Measurements from ENCODE around the gene HOXC9. TPM values are rescaled to one million over a fixed set of nuclear protein-coding genes. Genes with fewer than 3 reads are reported as not detected.

HOXC9 gene
- total RNA-seq, 1 donor, result not detected

- no peak for DNase-seq (ENCODE audit: low read depth)
- H3K4me3 ChIP-seq (ENCODE audit: low read depth, low read length), result no peak overlapping the region
- TF ChIP-seq CTCF (IDR thresholded peaks at IDR 0.05; ENCODE audit: insufficient read depth, low read length), result no peak
These were observed 3.7 kb downstream of the HOXC9 start for GRCh38 chr12:54003625-54004024.

GRCh38 chr12:54004063-54004840 lies 4.3 kb downstream of the HOXC9 start:
- DNase-seq (ENCODE audit: low read depth), result no peak
- no peak for TF ChIP-seq CTCF (IDR thresholded peaks at IDR 0.05; ENCODE audit: insufficient read depth, low read length)
- no peak overlapping the region for H3K4me3 ChIP-seq (ENCODE audit: low read depth, low read length)

- peak overlapping the region; percentile 28 for H3K4me3 ChIP-seq (ENCODE audit: low read depth, low read length)
- no peak for TF ChIP-seq CTCF (IDR thresholded peaks at IDR 0.05; ENCODE audit: insufficient read depth, low read length)
- DNase-seq (ENCODE audit: low read depth), result peak; percentile 19
These were observed 5.0 kb downstream of the HOXC9 start for GRCh38 chr12:54004841-54005530.

- peak overlapping the region; percentile 13 for H3K4me3 ChIP-seq (ENCODE audit: low read depth, low read length)
- no peak for TF ChIP-seq CTCF (IDR thresholded peaks at IDR 0.05; ENCODE audit: insufficient read depth, low read length)
- DNase-seq (ENCODE audit: low read depth), result no peak
These were observed 5.5 kb downstream of the HOXC9 start for GRCh38 chr12:54005531-54005852.

GRCh38 chr12:54005853-54006558 lies 6.0 kb downstream of the HOXC9 start:
- no peak overlapping the region for H3K4me3 ChIP-seq (ENCODE audit: low read depth, low read length)
- peak; percentile 82 for TF ChIP-seq CTCF (IDR thresholded peaks at IDR 0.05; ENCODE audit: insufficient read depth, low read length)
- DNase-seq (ENCODE audit: low read depth), result peak; percentile 79

- TF ChIP-seq CTCF (IDR thresholded peaks at IDR 0.05; ENCODE audit: insufficient read depth, low read length), result no peak
These were observed 6.7 kb downstream of the HOXC9 start for GRCh38 chr12:54006559-54007220.

More at GRCh38 chr12:54006559-54007220, 6.7 kb downstream of the HOXC9 start:
- H3K4me3 ChIP-seq (ENCODE audit: low read depth, low read length), result no peak overlapping the region
- no peak for DNase-seq (ENCODE audit: low read depth)

Measured in fibroblast of the aortic adventitia (primary cell).